Uterus (tissue), 4 donors: ENCODE data around the gene FAF1. TPM values are rescaled to one million over a fixed set of nuclear protein-coding genes. Genes with fewer than 3 reads are reported as not detected.

Experiments
- DNase-seq, 2 donors: peaks; one replicate each; pipeline ENCODE4 v3.0.0-alpha.2; 2019 to 2020
- H3K27ac ChIP-seq, 2 donors: fragments of 200-600 bp; sonication (generic); 1 replicate in 1 of 2; 2 replicates in 1 of 2; pipeline ENCODE4 v1.5.1; 2016 to 2018
- H3K27me3 ChIP-seq, 2 donors: fragments of 200-600 bp; sonication (generic); one replicate each; pipeline ENCODE4 v1.5.1; 2018 to 2019; ENCODE audit warnings: control low read depth in 1 of 2
- H3K36me3 ChIP-seq, 2 donors: fragments of 200-600 bp; sonication (generic); one replicate each; pipeline ENCODE4 v1.5.1; 2019; ENCODE audit warnings: control low read depth in 1 of 2
- H3K4me1 ChIP-seq, 2 donors: fragments of 200-600 bp; sonication (generic); one replicate each; pipeline ENCODE4 v1.5.1; 2018 to 2019; ENCODE audit warnings: control low read depth in 1 of 2
- H3K4me3 ChIP-seq, 2 donors: fragments of 200-600 bp; sonication (generic); 1 replicate in 1 of 2; 2 replicates in 1 of 2; pipeline ENCODE4 v1.5.1; 2018 to 2019; ENCODE audit warnings: mild to moderate bottlenecking in 1 of 2
- H3K9me3 ChIP-seq, 2 donors: fragments of 200-600 bp; sonication (generic); one replicate each; pipeline ENCODE4 v1.5.1; 2019; ENCODE audit warnings: control low read depth in 1 of 2
- CTCF ChIP-seq, 4 experiments: fragments of 200-600 bp in 2 of 4; fragments of 450-650 bp in 2 of 4; sonication (generic) in 2 of 4; IDR thresholded peaks; one replicate each; pipeline ENCODE4 v1.5.1; 2016 to 2019; ENCODE audit warnings: antibody characterized with exemption in 4 of 4, mild to moderate bottlenecking in 2 of 4, moderate library complexity in 1 of 4
- POLR2A ChIP-seq, 2 donors: fragments of 450-650 bp; IDR thresholded peaks; one replicate each; pipeline ENCODE4 v1.6.1; 2016; ENCODE audit warnings: antibody characterized with exemption in 2 of 2, mild to moderate bottlenecking in 1 of 2, moderate library complexity in 1 of 2
- intact Hi-C: fragments of 100-400 bp; cut with DNase I; formaldehyde crosslinking; loops from one replicate; pipeline ENCODE4 v1.15.1; 2023; ENCODE audit warnings: low total_unique reads
- total RNA-seq, 4 donors: library from RNA; depleted of rRNA in 3 of 4; stranded (reverse); fragments of >200 nt in 3 of 4; gene quantifications; one replicate each; pipeline versions ENCODE4 v1.1.0 to v1.2.4, GENCODE V29; 2014 to 2023
- donor health status: DM: yes; HTN: yes; CAD: no.

The FAF1 gene
- total RNA-seq, 4 donors from 2014 or later: 34.1 to 77.2 (median 64.1) TPM

GRCh38 chr1:50860256-50860655 is 99.8 kb downstream of the FAF1 start:
- Histone ChIP-seq H3K27ac (no peak overlapping the region), H3K4me3 (no peak overlapping the region), H3K36me3 (no peaks in the 10 kb centered on the region), H3K4me1 (no peaks in the 10 kb centered on the region), H3K27me3 (no peaks in the 10 kb centered on the region), H3K9me3 (peaks cover 0 to 5% of the 10 kb centered on the region in 2 donors)
- intact Hi-C loops: no loop called here
- no peak for DNase-seq
- no peak for TF ChIP-seq POLR2A (IDR thresholded peaks at IDR 0.05)
- TF ChIP-seq CTCF (IDR thresholded peaks at IDR 0.05): no peak

GRCh38 chr1:50859657-50860056 is 100.4 kb downstream of the FAF1 start:
- Histone ChIP-seq H3K27me3 (no peaks in the 10 kb centered on the region), H3K36me3 (no peaks in the 10 kb centered on the region), H3K9me3 (peaks cover 0 to 5% of the 10 kb centered on the region in 2 donors), H3K4me3 (no peak overlapping the region), H3K4me1 (no peaks in the 10 kb centered on the region), H3K27ac (no peak overlapping the region)
- no peak for DNase-seq
- intact Hi-C loops: no loop called here
- TF ChIP-seq POLR2A (IDR thresholded peaks at IDR 0.05) (no peak), CTCF (IDR thresholded peaks at IDR 0.05) (no peak)

- no peak overlapping the region for H3K27ac ChIP-seq
- DNase-seq: no peak
- intact Hi-C loops: no loop called here
These were observed 101.3 kb downstream of the FAF1 start for GRCh38 chr1:50858761-50859160.

GRCh38 chr1:50857702-50858101 is 102.4 kb downstream of the FAF1 start:
- no peak for DNase-seq
- intact Hi-C loops: no loop called here
- H3K27ac ChIP-seq: no peak overlapping the region
- H3K4me1 ChIP-seq: no peaks in the 10 kb centered on the region
- H3K36me3 ChIP-seq: no peaks in the 10 kb centered on the region
- H3K4me3 ChIP-seq: no peak overlapping the region
- H3K9me3 ChIP-seq: peaks cover 0 to 5% of the 10 kb centered on the region in 2 donors
- no peaks in the 10 kb centered on the region for H3K27me3 ChIP-seq
- TF ChIP-seq POLR2A (IDR thresholded peaks at IDR 0.05): no peak
- no peak for TF ChIP-seq CTCF (IDR thresholded peaks at IDR 0.05)

More at GRCh38 chr1:50858761-50859160, 101.3 kb downstream of the FAF1 start:
- TF ChIP-seq POLR2A (IDR thresholded peaks at IDR 0.05) (no peak), CTCF (IDR thresholded peaks at IDR 0.05) (no peak)
- no peaks in the 10 kb centered on the region for H3K27me3 ChIP-seq
- H3K4me3 ChIP-seq: no peak overlapping the region
- H3K4me1 ChIP-seq: no peaks in the 10 kb centered on the region
- H3K9me3 ChIP-seq: peaks cover 0 to 5% of the 10 kb centered on the region in 2 donors
- H3K36me3 ChIP-seq: no peaks in the 10 kb centered on the region

GRCh38 chr1:50853325-50853724 is 106.7 kb downstream of the FAF1 start:
- intact Hi-C loops: no loop called here

More at GRCh38 chr1:50853325-50853724, 106.7 kb downstream of the FAF1 start:
- Histone ChIP-seq H3K4me3 (no peak overlapping the region), H3K27me3 (no peaks in the 10 kb centered on the region), H3K36me3 (no peaks in the 10 kb centered on the region), H3K9me3 (no peaks in the 10 kb centered on the region), H3K4me1 (no peaks in the 10 kb centered on the region), H3K27ac (no peak overlapping the region)
- DNase-seq: no peak
- TF ChIP-seq CTCF (IDR thresholded peaks at IDR 0.05): no peak
- TF ChIP-seq POLR2A (IDR thresholded peaks at IDR 0.05): no peak
